ENCODE results near the gene SHANK1. TPM values are rescaled to one million over a fixed set of nuclear protein-coding genes. Genes with fewer than 3 reads are reported as not detected.
A peak's percentile ranks its signal among the peaks of the same experiment; 100 is the strongest.
"Not testable (repeated sequence)": the region's sequence is repeated elsewhere in the genome, so short reads cannot be mapped to it uniquely, and the experiment has no call there.

The SHANK1 gene
- total RNA-seq: 6.3 TPM

DNA sequence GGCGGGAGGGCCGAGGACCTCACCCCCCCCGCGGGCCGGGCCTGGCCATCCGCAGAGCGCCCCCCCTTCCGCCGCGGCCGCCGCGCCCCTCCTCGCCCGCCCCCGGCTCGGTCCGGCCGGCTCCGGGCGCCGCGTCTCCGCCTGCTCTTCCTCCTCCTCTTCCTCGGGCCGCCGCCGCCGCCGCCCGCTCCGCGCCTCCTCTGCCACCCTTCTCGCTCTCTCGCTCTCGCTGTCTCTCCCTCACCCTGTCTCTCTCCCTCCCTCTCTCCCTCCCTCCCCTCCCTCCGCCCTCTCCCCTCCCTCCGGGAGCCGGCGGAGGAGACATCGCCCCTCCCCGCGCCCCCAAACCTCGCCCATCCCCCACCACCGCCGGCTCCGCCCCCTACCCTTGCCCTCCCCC lies at the start of gene SHANK1:
TSS of gene SHANK1 (minus strand) at position 237 of the 400 bp plus-strand sequence. CDS start 2,883 bp downstream, outside the sequence.
- DNase-seq: peak; percentile 29

DNA sequence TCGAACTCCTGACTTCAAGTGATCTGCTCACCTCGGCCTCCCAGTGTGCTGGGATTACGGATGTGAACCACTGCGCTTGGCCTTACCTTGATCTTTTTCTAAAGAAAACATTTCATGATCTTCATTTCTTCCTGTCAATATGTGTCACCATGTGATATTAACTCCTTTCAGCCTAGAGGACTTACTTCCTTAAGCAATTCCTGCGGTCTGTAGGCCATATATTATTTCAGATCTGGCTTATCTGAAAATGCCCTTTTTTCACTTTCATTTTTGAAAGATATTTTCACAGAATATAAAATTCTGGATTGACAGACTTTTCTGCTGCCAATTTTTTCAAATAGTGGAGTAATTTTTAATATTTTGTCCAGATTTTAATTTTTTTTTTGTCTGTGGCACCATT lies 48.7 kb upstream of the SHANK1 start:
- DNase-seq: no peak

DNA sequence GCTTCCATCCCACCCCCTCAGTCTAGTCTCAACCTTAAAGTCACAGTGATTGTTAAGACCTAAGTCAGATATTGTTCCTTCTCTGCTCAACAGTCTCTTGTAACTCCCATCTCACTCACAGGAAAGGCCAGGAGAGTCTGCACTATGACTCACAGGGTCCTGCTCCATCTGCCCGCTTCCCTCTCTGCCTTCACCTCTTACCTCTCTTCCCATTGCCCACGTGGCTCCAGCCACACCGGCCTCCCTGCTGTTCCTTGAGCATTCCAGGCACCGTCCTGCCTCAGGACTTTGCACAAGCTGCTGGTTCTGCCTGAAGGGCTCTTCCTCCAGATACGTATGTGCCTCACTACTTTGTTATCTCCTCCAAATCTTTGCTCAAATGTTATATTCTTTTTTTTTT lies 47.7 kb upstream of the SHANK1 start:
- DNase-seq: not testable (repeated sequence)

DNA sequence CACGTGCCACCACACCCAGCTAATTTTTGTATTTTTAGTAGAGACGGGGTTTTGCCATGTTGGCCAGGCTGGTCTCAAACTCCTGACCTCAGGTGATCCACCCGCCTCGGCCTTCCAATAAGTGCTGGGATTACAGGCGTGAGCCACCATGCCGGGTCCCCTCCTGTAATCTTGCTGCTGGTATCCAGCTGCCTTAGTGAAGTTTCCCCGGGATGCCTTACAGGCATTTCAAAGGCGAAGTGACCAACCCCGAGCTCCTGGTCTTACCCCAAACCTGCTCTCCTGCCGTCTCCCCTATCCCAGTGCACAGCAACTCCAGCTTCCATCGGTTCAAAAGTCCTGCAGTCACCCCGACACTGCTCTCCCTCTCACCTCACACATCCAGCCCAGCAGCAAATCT lies 47.1 kb upstream of the SHANK1 start:
- DNase-seq: not testable (repeated sequence)

DNA sequence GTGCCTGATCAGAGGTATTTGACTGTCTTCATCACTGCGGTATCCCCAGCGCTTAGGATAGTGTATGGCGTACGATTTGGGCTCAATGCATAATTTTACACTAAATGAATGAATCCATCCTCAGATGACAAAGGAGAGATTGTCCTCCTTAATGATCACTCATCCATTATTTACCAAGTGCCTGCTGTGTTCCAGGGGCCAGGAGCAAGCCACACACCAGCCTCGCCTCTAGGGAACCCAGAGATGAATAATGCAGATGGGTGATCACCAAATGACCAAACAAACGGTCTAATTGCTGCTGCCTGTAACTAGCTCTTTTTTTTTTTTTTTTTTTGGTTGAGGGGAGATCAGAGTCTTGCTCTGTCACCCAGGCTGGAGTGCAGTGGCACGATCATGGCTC lies 44.8 kb upstream of the SHANK1 start:
- no peak for DNase-seq

DNA sequence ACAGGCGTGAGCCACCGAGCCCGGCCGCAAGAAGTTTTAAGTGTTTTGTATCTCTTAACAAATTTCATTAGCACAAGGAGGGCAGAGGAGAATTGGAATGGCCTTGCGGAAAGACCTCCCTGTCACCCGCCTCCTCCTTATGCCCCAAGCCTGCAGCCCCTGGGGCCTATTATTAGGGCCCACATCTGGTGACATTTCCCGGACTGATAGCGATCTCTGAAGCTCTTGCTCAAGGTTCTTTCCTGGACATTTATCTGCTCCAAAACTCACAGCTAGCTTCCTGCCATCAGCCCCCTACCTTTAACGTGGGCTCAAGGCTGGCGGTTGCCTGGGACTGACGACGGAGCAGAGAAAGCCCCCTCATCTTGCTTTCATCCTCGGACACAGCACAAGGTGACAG lies 43.9 kb upstream of the SHANK1 start:
- DNase-seq: not testable (repeated sequence)

DNA sequence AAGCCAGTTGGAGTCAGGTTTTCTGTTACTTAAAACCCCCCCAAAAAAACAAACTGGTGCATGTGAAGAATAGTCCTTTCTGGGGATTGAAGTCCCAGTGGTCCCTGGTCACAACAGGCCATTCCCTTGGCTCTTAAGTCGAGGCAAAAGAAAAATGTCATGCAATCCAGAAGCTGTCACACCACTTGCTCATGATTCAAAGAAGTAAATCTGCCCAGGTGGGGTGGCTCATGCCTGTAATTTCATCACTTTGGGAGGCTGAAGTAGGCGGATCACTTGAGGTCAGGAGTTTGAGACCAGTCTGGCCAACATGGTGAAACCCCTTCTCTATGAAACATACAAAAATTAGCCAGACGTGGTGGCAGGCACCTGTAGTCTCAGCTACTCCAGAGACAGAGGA lies 41.9 kb upstream of the SHANK1 start:
- DNase-seq: not testable (repeated sequence)

DNA sequence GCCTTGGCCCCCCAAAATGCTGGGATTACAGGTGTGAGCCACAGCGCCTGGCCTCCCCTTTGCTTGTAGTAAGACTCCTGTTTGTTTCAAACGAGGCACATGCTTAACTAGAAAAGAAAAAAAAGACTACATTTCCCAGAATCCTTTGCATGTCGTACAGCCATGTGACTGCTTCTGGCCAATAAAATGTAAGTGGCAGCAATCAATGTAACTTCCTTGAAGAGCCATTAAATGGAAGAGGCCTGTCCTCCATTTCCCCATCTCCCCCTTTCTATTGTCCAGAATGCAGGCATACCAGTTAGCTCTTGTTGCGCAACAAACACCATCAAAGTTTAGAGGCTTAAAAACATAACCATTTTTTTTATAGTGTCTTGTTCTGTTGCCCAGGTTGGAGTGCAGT lies 40.3 kb upstream of the SHANK1 start:
- DNase-seq: peak; percentile 2

DNA sequence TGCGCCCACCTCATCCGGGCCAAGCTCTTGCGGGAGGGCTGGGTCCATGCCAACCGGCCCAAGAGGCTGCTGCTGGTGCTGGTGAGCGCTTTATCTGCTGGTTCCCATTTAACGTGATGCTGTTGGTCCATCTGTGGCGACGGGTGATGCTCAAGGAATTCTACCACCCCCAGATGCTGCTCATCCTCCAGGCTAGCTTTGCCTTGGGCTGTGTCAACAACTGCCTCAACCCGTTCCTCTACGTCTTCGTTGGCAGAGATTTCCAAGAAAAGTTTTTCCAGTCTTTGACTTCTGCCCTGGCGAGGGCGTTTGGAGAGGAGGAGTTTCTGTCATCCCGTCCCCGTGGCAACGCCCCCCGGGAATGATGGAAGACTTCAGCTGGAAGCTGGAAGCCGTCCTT lies 39.5 kb upstream of the SHANK1 start:
- DNase-seq: not testable (repeated sequence)

DNA sequence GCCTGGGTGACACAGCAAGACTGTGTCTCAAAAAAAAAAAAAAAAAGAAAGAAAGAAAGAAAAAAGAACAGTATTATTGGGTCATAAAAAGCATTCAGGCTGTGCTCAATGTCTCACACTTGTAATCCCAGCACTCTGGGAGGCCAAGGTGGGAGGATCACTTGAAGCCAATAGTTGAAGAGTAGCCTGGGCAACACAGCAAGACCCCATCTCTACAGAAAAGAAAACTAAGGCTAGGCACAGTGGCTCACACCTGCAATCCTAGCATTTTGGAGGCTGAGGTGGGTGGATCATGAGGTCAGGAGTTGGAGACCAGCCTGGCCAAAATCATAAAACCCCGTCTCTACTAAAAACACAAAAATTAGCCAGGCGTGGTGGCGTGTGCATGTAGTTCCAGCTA lies 38.0 kb upstream of the SHANK1 start:
- DNase-seq: not testable (repeated sequence)

DNA sequence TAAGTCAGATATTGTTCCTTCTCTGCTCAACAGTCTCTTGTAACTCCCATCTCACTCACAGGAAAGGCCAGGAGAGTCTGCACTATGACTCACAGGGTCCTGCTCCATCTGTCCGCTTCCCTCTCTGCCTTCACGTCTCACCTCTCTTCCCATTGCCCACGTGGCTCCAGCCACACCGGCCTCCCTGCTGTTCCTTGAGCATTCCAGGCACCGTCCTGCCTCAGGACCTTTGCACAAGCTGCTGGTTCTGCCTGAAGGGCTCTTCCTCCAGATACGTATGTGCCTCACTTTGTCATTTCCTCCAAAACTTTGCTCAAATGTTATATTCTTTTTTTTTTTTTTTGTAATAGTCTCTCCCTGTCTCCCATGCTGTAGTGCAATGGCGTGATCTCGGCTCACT lies 36.6 kb upstream of the SHANK1 start:
- DNase-seq: not testable (repeated sequence)

DNA sequence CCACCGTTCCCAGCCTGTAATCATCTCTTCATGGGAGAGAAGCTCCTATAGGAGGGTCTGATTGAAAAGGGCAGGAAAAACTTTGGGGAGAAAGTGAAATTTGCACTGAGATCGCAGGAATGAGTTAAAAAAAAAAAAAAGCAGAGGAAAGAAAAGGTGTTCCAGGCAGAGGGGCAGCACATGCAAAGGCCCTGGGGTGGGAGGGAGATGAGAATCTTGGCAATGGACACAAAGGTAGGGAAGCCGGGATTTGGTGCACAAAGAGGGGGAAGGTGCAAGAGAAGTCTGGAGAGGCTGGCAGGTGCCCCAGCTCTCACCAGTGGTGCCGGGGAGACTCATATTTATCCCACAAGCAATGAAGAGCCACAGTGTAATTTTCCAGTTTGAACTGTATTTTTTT lies 34.3 kb upstream of the SHANK1 start:
- no peak for DNase-seq

DNA sequence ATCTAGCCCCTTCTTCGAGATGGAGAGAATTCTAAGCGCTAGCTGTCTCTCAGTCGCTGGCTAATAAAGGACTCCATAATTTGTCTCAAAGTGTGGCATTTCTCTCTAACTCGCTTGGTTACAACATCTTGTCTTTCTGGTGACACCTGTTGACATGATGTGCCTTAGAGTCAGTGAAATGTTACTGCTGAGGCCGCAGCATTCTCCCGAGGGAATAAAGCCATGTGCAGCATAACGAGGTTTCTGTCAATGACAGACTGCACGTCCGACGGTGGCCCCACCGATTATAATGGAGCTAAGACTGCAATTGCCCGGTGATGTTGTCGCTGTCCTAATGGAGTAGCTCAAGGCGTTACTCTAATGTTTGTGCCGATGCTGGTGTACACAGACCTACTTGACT lies 30.4 kb upstream of the SHANK1 start:
- DNase-seq: no peak

DNA sequence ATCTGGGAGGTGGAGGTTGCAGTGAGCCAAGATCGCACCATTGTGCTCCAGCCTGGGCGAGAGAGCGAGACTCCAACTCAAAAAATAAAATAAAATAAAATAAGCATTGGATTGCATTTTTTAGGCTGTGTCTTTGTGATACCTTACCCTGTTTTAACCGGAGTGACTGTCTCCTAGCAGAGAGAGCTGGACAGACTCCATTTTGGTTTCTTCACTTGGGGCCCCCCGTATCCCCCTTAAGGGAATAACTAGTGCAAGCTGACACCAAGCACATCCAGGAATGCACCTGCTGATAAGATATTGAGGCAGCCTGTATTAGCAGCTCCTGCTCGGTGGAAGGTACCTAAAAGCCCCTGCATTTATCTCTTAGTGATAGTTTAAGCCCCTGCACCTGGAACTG lies 29.9 kb upstream of the SHANK1 start:
- no peak for DNase-seq

DNA sequence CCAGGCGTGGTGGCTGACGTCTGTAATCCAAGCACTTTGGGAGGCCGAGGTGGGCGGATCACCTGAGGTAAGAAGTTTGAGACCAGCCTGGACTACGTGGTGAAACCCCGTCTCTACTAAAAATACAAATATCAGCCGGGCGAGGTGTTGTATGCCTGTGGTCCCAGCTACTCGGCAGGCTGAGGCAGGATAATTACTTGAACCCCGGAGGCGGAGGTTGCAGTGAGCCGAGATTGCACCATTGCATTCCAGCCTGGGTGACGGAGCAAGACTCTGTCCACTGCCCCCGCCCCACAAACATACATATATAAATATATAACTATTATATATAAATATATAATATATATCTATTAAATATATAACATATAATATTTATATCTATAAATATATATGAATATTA lies 27.5 kb upstream of the SHANK1 start:
- DNase-seq: not testable (repeated sequence)

DNA sequence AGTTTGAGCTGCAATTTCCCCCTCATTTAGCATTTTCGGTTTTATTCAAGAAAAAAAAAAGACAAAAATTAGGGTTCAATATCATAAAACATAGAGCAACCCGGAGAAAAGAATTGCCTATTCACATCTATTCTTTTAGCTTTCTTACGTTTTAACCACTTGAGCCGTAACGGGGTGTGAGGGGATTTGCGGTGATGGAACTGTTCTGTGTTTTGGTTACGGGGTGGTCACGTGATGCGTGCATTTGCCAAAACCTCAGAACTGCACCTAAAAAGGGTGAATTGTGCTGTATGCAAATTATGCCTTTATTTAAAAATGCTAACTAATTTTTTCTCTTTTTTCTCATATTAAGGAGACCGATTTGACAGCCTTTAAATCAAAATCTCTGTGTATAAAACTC lies 25.6 kb upstream of the SHANK1 start:
- no peak for DNase-seq

DNA sequence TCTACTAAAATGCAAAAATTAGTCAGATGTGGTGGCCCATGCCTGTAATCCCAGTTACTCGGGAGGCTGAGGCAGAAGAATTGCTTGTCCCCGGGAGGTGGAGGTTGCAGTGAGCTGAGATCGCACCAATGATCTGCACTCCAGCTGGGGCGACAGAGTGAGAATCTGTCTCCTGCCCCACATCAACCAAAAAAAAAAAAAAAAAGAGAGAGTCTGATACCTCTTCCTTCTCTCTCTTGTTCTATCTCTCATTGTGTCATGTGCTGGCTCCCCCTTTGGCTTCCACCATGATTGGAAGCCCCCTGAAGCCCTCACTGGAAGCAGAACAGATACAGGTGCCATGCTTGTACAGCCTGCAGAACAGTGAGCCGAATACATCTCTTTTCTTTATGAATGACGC lies 23.9 kb upstream of the SHANK1 start:
- no peak for DNase-seq

DNA sequence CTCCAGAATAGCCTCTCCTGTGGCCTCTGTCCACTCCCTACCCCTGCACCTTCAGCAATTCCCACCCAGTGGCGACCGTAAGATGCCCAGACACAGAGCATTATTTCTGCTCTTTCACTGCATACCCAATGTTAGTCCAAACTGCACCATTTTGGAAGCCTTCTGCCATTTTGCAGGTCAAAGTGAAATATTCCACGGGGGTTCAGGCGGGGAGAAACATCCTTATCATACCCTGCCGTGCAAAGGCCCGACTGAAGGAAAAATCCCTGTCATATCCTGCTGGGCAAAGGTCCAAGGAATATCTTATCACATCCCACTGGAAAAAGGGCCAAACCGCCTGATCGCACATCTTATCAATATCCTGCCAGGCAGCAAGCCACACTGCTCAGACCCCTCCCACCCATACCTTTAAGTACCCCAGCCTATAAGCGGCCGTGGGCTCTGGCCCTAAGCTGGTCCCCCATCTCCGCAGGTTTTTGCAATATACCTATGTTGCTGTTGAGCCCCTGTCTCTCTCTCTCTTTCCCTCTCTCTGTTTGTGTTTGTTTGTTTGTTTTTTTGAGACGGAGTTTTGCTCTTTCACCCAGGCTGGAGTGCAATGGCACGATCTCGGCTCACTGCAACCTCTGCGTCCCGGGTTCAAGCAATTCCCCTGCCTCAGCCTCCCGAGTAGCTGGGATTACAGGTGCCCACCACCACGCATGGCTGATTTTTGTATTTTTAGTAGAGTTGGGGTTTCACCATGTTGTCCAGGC lies 21.8 kb upstream of the SHANK1 start:
- no peak for DNase-seq

DNA sequence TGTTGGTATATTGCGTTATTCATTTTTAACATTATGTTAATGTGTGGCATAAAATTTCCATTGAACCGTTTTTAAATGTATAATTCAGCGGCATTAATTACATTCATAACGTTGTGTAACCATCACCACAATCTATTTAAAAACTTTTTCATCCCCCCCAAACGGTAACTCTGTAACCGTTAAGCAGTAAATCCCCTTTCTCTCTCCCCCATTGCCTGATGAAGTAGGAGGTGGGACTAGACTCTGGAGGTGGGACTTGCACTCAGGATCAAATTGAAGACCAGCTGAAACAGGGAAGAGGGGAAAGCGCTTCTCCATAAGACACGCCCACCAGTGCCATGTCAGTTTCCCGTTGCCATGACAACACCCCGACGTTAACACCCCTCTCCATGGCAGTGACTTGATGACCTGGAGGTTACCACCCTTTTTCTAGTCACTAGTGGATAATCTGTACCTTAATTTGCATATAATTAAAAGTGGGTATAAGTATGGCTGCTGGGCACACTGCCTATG lies 20.4 kb upstream of the SHANK1 start:
- no peak for DNase-seq

DNA sequence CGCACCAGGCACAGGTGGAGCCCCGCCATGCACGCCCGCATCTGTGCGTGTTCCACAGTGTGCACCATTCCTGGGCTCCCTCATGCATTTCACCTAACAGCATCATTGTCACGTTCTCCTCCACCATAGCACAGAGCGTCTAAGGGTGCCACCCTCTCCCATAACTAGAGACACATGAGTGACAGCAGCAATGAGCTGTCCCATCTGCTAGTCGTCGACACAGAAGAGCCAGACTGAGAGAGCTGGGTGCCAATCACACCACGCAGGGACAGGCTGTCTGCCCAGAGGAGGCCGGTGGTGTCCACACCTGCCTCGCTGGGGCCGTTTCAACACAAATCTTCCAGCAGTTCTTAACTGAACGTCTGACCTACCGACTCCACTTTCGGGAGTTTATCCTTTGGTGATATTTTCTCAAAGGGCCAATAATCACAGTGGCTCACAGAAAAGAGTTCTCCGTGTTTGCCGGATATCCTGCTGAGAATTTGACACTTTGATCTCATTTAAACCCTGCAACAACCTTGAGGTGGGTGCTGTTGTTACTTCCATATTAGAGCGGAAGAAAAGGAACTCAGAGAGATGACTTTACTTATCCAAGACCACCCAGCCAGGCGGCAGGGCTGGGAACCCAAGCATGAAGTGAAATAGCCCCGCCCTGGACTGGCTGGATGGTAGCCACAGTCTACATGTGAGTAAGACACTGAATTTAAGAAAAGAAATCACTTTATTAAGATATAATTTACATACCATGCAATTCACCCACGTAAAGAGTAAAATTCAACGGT lies 19.7 kb upstream of the SHANK1 start:
- DNase-seq: no peak

DNA sequence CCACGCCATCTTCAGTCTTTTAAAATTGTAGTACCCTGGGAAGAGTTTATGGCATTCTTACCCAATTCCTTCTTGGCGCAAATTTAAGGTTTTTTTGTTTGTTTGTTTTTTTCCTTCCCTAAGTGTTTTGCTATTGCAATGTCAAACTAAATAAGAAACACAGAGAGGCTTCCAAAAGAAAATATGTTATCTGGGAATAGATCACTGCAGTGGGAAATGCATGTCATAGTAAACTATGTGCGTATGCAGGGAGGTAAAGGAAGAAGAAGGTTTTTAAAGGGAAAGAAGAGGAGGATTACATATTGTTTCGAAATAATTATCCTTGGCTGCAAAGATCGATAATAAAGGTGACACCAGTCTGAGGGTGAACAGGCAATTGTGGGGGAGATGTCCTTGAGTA lies 16.7 kb upstream of the SHANK1 start:
- no peak for DNase-seq

DNA sequence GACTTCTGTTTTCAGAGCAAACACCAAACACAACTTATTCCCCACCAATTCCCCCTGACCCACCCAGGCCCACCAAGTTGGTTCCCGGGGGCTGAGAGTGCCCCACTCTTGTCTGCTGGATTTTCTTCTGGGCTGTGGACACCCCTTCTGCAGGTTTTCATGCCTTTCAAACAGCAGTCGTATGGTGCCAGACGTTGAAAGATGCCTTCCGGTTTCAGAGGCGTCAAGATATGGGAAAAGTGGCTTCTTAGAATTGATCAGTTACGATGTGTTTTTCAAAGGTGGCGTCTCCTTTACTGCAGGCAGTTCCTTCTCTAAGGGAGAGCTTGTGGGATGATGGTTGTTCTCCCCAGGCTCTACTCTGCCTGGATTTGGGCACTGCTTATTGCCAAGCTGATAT lies 16.3 kb upstream of the SHANK1 start:
- no peak for DNase-seq

DNA sequence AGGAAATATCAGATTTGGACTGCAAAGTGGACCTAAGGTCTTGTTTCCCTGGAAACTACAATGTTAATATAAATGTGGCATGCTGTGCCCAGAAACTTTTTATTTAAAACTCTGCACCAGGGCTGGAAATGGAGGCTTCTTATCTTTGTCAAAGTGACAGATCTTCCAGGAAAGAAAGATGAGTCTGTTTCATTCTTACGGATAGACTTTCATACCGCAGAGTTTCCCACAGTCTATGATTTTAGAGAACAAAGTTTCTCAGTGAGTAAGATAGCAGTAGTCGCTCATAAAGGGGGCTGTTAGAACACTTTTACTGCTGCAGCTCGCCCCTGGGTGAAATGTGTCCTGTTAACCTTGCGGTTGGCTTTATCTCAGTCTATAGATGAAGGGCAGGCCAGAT lies 10.3 kb upstream of the SHANK1 start:
- DNase-seq: no peak

Measured in tongue (tissue), 2 donors.